WTC11 (cell line): ENCODE measurements around the gene OAF. TPM values are rescaled to one million over a fixed set of nuclear protein-coding genes. Genes with fewer than 3 reads are reported as not detected.

ENCODE experiments used
- ATAC-seq: fragments of 200-7000 bp; cut with Tn5 transposase; 2 replicates; pipeline ENCODE4 v1.10.0; 2021; ENCODE audit warnings: mild to moderate bottlenecking, moderate library complexity
- CTCF ChIA-PET: fragments of 300-600 bp; sonication (Branson Sonifier 250); formaldehyde crosslinking; loops from one replicate; lab custom pipeline; 2021; ENCODE audit warnings: antibody characterized with exemption; lab: Charles Lee
- POLR2A ChIA-PET: fragments of 350-600 bp; sonication (Branson Sonifier 250); formaldehyde crosslinking; loops from one replicate; lab custom pipeline; 2021; ENCODE audit warnings: antibody characterized with exemption; lab: Charles Lee
- DNase-seq: peaks from one replicate; pipeline ENCODE4 v3.0.0; 2021; ENCODE audit warnings: low spot score
- H3K27ac Mint-ChIP-seq: 2 replicates; pipeline ENCODE4 v1.8.0; 2021; ENCODE audit warnings: mixed read lengths
- H3K27me3 Mint-ChIP-seq: 2 replicates; pipeline ENCODE4 v1.8.0; 2021; ENCODE audit warnings: low read depth, mild to moderate bottlenecking, moderate library complexity, mixed read lengths
- H3K36me3 Mint-ChIP-seq: 2 replicates; pipeline ENCODE4 v1.8.0; 2021; ENCODE audit warnings: mixed read lengths
- H3K4me1 Mint-ChIP-seq: 2 replicates; pipeline ENCODE4 v1.8.0; 2022; ENCODE audit warnings: mixed read lengths
- H3K4me3 Mint-ChIP-seq: 2 replicates; pipeline ENCODE4 v1.8.0; 2021; ENCODE audit warnings: mild to moderate bottlenecking, moderate library complexity, mixed read lengths
- H3K9me3 Mint-ChIP-seq: 2 replicates; pipeline ENCODE4 v1.8.0; 2021; ENCODE audit warnings: mixed read lengths
- AFF4 ChIP-seq: sonication (generic); formaldehyde crosslinking; IDR thresholded peaks from 2 replicates; pipeline ENCODE4 v1.8.1; 2023; ENCODE audit warnings: mild to moderate bottlenecking, missing genetic modification reagents, borderline replicate concordance
- E2F1 ChIP-seq: sonication (generic); formaldehyde crosslinking; IDR thresholded peaks from 2 replicates; pipeline ENCODE4 v1.8.0; 2022; ENCODE audit warnings: mild to moderate bottlenecking, missing genetic modification reagents
- E2F5 ChIP-seq: sonication (generic); formaldehyde crosslinking; IDR thresholded peaks from 2 replicates; pipeline ENCODE4 v1.8.1; 2022; ENCODE audit warnings: mild to moderate bottlenecking, moderate library complexity, missing genetic modification reagents
- ESRRA ChIP-seq: sonication (generic); formaldehyde crosslinking; IDR thresholded peaks from 2 replicates; pipeline ENCODE4 v1.8.1; 2022; ENCODE audit warnings: mild to moderate bottlenecking, missing genetic modification reagents, borderline replicate concordance
- FOXK1 ChIP-seq: sonication (generic); formaldehyde crosslinking; IDR thresholded peaks from 2 replicates; pipeline ENCODE4 v1.8.0; 2022; ENCODE audit warnings: mild to moderate bottlenecking, moderate library complexity, missing genetic modification reagents
- HMGA2 ChIP-seq: fragments of 250-450 bp; sonication (Bioruptor Pico); IDR thresholded peaks from 2 replicates; pipeline ENCODE4 v1.4.0; 2021; ENCODE audit warnings: mild to moderate bottlenecking, moderate library complexity
- OVOL2 ChIP-seq: fragments of 250-450 bp; sonication (Bioruptor Pico); IDR thresholded peaks from 2 replicates; pipeline ENCODE4 v1.9.0; 2021; ENCODE audit warnings: mild to moderate bottlenecking, borderline replicate concordance
- SMAD4 ChIP-seq: sonication (generic); formaldehyde crosslinking; IDR thresholded peaks from 2 replicates; pipeline ENCODE4 v1.8.0; 2022; ENCODE audit warnings: mild to moderate bottlenecking, missing genetic modification reagents
- TEAD1 ChIP-seq: sonication (generic); formaldehyde crosslinking; IDR thresholded peaks from 2 replicates; pipeline ENCODE4 v1.8.0; 2022; ENCODE audit warnings: mild to moderate bottlenecking, missing genetic modification reagents
- ZNF121 ChIP-seq: sonication (generic); formaldehyde crosslinking; IDR thresholded peaks from 2 replicates; pipeline ENCODE4 v1.8.0; 2023; ENCODE audit warnings: missing genetic modification reagents
- ZNF263 ChIP-seq: sonication (generic); formaldehyde crosslinking; IDR thresholded peaks from 2 replicates; pipeline ENCODE4 v1.8.1; 2022; ENCODE audit warnings: low read depth, mild to moderate bottlenecking, moderate library complexity, missing genetic modification reagents
- ZNF396 ChIP-seq: fragments of 250-450 bp; sonication (Bioruptor Pico); IDR thresholded peaks from 2 replicates; pipeline ENCODE4 v1.8.0; 2021; ENCODE audit warnings: mild to moderate bottlenecking, moderate library complexity, borderline replicate concordance
- ZNF416 ChIP-seq: fragments of 250-450 bp; sonication (Bioruptor Pico); IDR thresholded peaks from 2 replicates; pipeline ENCODE4 v1.9.0; 2021; ENCODE audit warnings: mild to moderate bottlenecking, inconsistent platforms
- total RNA-seq: library from RNA; stranded (reverse); gene quantifications from 3 replicates; pipeline ENCODE4 v1.2.3, GENCODE V29; 2021
- TF ChIP-seq, protein P1 (sequence below): sonication (generic); formaldehyde crosslinking; IDR thresholded peaks from 2 replicates; pipeline ENCODE4 v1.8.1; 2023; ENCODE audit warnings: mild to moderate bottlenecking, missing genetic modification reagents
- TF ChIP-seq, protein P2 (sequence below): fragments of 250-450 bp; sonication (Bioruptor Pico); conservative IDR thresholded peaks from 2 replicates; pipeline ENCODE4 v1.9.0; 2021; ENCODE audit warnings: mild to moderate bottlenecking

The OAF gene
- total RNA-seq, 1 experiment from 2014 or later, result 5.6 TPM

DNA sequence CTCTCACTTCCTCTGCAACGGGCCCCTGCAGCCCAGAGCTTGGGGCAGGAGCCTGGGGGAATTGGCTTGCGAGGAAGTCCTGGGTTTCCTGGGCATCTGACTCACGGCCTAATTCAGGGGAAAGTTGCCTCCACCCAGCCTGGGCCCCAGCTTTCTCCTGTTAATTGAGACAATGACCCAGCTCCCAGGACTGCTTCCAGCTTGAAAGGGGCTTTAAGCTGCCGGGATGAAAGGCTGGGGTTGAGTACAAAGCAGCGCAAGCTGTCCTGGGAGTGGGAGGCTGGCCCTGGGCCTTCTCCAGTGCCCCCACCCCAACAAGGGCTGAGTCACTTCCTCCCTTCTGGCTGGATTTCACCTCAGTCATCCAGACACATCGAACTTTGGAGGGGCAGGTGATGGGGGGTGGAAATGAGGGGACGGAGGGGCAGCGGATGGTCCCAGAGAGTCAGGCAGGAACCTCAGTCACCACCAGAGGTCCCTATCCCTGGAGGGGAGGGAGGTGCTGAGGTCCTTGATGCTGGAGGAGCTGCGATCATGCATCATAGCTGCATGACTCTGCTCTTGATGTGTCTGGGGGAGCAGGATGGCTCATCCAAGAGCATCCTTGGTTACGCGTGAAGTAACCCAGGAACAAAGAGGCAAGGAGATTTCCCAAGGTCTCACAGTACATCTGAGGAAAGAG is 30.1 kb upstream of the OAF start:
- no peak overlapping the region for H3K4me3 Mint-ChIP-seq
- H3K9me3 Mint-ChIP-seq, result no peaks in the 10 kb centered on the region
- no peak for DNase-seq
- H3K4me1 Mint-ChIP-seq, result peaks cover 13% of the 10 kb centered on the region
- CTCF ChIA-PET, result interaction anchor here (0.6 to 5.7 kb wide), 20 partner anchors 10 to 451 kb away, joined by 3 to 109 read pairs (median 8); partner anchors contain the start of genes NECTIN1, OAF and POU2F3
- ATAC-seq, result peak; percentile 63
- no peak overlapping the region for H3K27ac Mint-ChIP-seq
- POLR2A ChIA-PET, result interaction anchor here (0.7 to 1.9 kb wide), 2 partner anchors 32 to 137 kb away, joined by 3 to 4 read pairs; no protein-coding TSS in a partner anchor
- H3K27me3 Mint-ChIP-seq, result peaks cover 77% of the 10 kb centered on the region
- no peaks in the 10 kb centered on the region for H3K36me3 Mint-ChIP-seq
- TF ChIP-seq ZNF263 (CRISPR knock-in tag) (no peak), ESRRA (no peak), HMGA2 (CRISPR knock-in tag) (no peak), TEAD1 (CRISPR knock-in tag) (no peak), FOXK1 (CRISPR knock-in tag) (no peak), OVOL2 (CRISPR knock-in tag) (no peak), ZNF416 (CRISPR knock-in tag) (no peak), E2F5 (CRISPR knock-in tag) (no peak), ZNF121 (CRISPR knock-in tag) (no peak), E2F1 (no peak), SMAD4 (CRISPR knock-in tag) (no peak), ZNF396 (CRISPR knock-in tag) (no peak)
- TF ChIP-seq, protein P1, sequence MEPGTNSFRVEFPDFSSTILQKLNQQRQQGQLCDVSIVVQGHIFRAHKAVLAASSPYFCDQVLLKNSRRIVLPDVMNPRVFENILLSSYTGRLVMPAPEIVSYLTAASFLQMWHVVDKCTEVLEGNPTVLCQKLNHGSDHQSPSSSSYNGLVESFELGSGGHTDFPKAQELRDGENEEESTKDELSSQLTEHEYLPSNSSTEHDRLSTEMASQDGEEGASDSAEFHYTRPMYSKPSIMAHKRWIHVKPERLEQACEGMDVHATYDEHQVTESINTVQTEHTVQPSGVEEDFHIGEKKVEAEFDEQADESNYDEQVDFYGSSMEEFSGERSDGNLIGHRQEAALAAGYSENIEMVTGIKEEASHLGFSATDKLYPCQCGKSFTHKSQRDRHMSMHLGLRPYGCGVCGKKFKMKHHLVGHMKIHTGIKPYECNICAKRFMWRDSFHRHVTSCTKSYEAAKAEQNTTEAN (CRISPR knock-in tag), result no peak
- TF ChIP-seq, protein P2, sequence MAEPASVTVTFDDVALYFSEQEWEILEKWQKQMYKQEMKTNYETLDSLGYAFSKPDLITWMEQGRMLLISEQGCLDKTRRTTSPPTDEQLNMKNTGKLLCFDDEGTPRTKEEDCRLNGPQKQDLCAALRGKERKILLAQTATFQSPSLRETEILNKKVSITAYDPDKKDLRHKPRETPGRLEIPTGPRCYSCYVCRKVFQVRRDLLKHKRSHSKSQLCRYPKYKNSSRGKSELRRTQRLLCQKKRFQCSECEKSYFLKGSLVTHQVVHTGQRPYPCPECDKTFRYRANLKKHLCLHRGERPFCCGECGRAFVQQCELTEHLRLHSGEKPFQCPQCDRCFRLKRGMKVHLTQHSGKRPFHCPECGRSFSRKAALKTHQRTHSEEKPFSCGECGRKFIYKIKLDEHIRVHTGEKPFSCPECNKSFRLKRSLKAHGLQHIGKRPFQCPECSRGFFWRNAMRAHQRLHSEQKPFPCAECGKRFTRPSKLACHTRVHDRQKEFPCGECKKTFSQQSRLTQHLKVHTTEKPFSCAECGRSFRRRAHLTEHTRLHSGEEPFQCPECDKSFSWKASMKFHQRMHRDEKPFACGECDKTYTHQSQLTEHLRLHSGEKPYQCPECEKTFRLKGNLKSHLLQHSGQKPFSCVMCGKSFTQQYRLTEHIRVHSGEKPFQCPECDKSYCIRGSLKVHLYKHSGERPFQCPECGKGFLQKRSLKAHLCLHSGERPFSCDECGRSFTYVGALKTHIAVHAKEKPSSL, result no peak

DNA sequence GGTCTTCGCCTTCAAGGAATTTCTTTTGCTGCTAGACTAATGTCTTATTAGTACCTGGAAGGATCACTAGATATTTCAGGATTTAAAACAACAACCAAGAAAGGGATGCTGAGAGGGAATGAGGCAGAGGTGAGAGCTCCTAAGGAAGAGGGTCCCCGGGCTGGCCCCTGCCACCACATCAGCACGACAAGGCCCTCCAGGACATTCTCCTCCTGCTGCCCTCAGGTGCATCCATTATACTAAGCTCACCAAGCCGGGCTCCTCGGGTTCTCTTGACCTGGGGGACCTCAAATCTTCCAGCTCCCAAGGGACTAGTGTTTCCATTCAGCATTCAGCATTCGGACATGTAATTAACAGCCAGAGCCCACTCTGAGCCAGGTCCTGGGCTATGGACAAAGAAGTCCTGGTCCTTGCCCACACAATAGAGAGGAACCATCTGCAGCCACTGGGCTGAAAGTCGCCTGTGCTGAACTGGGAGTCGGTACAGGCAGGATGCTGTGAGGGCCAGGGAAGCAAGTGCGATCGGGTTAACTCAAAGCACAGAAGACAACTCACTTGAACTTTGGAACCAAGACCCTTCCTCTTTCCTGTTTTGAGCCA is 29.4 kb upstream of the OAF start:
- Mint-ChIP-seq H3K27me3 (peaks cover 71% of the 10 kb centered on the region), H3K36me3 (no peaks in the 10 kb centered on the region), H3K4me1 (peaks cover 17% of the 10 kb centered on the region), H3K27ac (no peak overlapping the region), H3K9me3 (no peaks in the 10 kb centered on the region), H3K4me3 (no peak overlapping the region)
- DNase-seq (no peak), ATAC-seq (no peak)
- ChIA-PET POLR2A (no interaction called here), CTCF (interaction anchor here (0.6 to 5.7 kb wide), 17 partner anchors 11 to 452 kb away, joined by 3 to 109 read pairs (median 9); partner anchors contain the start of genes NECTIN1 and OAF)
- TF ChIP-seq FOXK1 (CRISPR knock-in tag), result no peak
- TF ChIP-seq AFF4 (CRISPR knock-in tag), result no peak
